GM19023 (cell line): Measurements from ENCODE around the gene KCNMA1.

Experiments used
- ATAC-seq: cut with Tn5 transposase; IDR thresholded peaks from one replicate; pipeline ENCODE4 v1.9.1; 2021; ENCODE audit warnings: mild to moderate bottlenecking, moderate library complexity; ENCODE audit not compliant: unreplicated experiment

The KCNMA1 gene

DNA sequence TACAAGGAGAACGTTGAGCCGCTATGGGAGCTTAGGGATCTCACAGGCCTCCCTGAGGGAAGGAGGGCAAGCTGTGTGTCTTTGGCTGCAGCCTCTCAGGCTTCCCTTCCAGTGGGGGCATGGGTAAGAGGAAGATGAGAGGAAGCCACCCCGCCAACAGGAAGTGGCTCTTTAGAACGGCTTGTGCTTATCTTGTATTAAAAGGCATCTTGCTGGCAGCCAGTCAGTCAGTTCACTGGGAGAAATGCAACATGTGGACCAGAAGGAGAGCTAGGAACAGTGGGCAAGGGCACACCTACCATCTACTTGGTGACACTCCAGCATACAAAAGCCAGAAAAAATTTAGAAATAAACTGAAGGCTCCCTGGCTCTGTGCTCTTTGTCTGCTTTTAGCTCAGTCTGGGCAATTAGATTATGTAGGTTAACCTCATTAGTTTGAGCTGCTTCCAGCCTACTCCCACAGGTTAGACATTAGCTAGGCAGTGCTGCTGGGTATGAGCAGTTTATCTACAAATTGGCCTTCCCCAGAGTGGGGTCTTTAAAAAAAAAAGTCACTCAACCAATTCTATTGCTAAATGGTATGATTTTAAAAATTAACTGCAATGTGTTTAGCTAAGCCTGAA, 595.9 kb downstream of the KCNMA1 start:
- ATAC-seq = no peak

DNA sequence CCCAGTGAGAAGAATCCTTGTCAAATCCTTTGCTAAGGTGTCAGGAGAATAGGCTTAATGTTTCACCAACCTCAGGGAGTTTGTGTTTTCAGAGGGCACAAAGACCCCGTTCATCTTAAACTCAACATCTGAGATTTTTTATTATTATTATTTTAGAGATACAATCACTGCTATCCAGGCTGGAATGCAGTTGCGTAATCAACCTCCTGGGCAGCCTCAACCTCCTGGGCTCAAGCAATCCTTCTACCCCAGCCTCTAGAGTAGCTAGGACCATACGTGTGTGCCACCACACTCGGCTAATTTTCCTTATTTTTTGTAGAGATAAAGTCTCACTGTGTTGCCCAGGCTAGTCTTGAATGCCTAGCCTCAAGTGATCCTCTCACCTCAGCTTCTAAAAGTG, 599.2 kb downstream of the KCNMA1 start:
- ATAC-seq = no peak

DNA sequence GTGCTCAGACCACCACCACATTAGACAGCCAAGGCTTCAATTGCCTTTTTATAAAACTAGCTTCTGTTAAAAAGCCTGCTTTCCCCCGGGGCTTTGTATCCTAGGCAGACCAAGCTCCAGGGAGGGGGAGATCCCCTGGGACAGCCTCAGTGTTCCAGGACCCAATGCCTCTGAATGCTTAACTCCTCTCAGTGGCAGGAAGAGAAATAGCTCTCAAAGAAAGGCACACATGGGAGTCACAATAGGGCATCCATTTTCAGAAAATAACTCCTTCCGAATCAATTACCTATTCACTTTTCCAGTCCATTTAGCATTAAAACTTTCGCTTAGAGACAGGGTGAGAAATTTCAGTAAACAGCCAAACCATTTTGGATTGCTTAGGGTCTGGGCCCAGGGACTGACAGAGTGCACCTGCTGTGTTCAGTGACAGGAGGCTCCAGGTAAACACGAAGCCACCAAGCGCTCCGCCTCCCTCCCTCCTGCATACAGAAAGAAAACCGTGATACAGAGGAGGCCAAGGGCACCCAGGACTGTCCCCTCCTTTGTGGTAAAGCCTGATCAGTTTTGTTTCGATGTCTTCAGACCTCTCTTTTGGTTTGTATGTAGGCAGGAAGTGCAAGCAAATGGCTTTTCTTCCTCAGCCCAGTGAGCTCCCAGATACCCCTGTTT, 599.7 kb downstream of the KCNMA1 start:
- ATAC-seq = no peak

DNA sequence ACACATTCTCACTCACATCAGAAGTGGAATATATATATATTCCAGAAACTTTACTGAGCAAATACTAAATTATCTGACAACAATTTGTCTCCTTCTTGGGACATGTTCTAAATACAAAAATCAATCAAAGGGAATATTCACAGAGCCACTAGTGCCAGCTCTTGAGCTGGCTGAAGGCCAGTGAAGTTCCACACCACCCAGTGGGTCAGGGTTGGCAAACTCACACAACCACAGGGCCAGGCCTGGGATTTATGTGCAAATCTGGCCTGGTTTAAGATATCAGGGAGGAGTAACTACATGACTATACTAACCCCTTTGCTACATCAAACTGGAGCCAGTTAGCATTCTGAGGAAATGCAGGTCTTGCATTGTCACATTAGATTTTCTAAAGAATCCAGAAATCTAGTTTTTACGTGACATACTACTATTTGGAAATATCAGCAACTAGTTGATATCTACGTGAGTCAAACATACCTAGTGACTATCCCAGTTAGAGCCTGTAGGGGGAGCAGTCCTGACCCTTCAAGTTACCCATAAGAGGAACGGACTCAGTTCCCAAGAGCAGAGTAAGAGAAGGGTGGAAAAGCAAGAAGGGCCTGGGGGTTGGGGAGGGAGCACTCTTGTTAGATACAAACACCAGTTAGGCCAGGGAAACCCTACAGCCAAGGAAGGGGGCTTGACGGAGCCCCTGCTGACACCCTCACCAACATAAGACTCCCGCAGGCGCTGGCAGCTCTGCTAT, 600.4 kb downstream of the KCNMA1 start:
- no peak for ATAC-seq

DNA sequence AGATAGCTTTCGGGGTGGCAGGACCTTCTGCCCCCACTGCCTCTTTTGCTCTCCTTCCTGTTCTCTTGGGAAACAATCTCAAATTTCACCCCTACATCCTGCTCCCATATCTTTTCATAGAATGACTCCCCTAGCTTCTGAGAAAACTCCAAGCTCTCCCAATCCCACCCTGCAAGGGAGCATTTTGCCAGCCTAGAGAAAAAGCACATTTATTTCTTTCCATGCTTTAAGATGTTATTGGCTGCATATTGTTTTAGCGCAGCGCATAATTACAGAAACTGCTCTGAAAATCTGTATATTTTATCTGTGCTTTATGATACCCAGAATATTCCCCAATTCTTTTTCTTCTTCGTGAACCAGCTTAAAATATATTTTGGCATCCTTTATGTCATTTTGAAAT, 601.3 kb downstream of the KCNMA1 start:
- no peak for ATAC-seq

DNA sequence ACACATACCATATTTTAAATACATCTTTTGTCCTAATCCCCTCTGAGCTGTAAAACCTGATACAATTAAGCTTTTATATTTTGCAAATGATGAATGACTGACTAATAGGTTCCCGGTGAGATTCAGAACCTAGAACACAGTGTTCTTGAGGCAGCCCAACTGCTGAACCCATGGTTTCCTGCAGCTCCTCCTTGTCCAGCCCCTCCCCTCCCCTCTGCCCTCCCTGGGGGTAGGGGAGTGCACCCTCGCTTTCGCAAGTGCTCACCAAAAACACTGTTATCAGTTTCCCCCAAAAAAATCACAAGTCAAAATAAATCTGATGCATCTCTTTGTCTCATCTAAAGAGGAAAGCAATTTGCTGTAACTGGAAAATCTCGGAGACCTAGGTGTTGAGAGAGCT, 602.8 kb downstream of the KCNMA1 start:
- ATAC-seq = no peak

DNA sequence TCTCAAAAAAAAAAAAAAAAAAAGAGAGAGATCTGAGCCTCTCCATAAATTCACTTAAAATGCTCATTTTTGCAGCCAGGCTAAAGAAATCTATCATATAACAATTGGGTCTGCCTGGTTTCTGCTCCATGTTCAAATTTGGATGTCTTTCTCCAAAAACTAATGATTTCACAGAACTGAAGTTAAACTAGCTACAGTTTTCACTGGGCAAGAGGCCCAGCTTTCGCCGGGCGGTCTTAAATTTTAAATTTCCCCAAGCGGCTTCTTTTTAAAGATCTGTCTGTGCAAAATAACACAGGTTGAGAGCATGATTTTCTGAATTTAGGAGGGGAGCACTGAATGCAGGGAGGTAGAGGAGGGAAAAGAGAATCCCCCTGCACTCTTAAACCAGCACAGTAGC, 603.4 kb downstream of the KCNMA1 start:
- ATAC-seq = no peak

DNA sequence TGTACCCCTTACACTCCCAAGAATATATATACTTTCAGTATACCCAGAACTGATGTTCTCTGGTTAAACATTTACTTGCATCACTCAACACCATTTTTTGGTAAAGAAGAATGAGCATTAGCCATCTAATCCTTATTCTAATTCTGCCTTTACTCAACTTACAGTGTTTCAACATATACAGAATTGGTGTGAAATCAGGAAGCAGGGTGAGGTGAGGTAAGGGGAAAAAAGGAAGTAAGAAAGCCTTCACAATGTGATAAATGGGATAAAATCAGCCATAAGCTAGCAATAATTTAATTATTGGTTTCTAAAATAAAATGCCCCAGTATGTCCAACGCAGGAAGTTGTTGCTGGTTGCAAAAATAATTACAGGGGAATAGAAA, 605.4 kb downstream of the KCNMA1 start:
- no peak for ATAC-seq

DNA sequence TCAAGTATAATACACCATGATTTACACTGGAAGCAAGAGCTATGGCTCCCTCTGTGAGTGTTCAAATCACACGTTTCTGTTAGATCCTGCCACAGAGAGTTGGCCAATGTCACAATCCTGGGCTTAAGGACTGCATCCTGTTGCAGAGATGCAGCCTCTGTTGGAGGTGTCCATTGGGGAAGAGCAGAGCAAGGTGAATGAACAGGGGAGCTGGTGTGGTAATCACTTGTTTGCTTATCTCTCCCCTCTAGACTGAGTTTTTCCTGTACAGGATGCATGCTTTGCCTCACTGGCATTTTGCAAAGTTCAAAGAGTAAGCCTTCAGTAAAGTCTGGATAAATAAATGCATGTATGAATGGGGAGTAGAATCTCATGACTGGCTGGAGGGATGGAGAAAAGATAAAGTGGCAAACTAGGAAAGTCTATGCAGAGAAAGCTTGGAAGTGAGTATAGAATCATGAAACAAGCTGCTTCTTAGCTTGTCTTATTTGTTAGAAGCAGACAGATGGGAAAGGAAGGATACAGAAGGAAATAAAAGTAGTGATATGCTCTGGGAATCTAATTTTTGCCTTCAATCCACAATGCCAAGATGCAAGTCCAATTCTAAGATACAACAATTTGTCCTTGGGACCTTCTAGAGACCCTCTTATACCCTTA, 605.9 kb downstream of the KCNMA1 start:
- no peak for ATAC-seq

DNA sequence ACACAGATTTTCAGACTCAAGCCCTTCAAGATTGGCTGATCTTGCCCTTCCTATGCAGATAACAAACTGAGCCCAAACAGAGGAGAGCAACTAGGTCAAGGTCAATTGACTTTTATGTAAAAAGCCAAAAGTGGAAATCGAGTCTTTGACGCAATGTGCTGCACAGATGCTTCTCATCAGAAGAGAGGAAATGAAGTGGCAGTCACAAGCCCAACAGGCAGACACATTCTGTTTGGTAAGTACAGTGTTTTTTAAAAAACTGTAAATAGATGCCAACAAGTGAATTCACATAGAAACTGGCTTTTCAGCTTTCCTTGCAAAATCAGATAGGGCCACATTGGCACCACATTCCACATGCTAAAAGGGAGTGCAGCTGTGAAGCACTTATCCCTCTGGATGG, 606.6 kb downstream of the KCNMA1 start:
- ATAC-seq = no peak

DNA sequence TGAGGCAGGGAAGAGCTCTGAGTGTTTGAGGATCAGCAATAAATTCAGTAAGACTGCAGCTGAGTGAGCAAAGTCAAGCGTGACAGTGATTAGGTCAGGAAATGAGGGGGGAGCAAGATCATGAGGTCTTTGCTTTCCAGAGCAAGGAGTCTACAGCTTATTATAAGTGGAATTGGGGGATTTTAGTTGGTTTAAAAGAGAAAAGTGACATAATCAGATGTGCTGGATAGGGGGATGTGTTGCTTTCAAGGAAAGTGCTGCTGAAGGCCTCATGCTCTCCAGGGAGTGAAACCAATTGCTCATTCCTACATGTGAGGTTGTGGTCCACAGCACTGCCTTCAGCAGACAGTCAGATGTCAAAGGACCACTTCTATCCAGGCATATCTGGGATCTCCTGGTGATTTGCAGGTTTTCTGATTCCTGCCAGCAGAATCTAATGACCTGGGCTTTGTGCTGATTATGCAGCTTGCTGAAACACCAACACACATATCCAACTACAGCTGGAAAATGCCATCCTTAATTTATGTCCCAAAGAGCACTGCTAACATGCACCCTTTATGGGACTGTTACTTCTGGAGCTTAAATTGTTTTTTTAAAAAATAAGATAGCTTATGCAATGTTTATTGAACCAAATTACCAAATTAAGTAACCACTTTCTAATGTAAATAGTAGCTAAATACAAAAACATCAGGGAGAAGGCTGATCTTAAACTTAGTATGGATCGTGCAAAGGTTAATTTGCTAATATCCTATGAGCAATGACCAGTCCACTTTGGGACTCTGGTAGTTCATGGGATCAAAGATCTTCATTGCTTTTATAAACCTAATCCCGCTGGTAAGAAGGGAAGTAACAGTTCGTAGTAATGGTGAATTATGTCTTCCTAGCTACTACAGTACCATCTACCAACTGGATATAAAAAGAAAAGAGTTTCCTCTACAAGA, 607.6 kb downstream of the KCNMA1 start:
- no peak for ATAC-seq

DNA sequence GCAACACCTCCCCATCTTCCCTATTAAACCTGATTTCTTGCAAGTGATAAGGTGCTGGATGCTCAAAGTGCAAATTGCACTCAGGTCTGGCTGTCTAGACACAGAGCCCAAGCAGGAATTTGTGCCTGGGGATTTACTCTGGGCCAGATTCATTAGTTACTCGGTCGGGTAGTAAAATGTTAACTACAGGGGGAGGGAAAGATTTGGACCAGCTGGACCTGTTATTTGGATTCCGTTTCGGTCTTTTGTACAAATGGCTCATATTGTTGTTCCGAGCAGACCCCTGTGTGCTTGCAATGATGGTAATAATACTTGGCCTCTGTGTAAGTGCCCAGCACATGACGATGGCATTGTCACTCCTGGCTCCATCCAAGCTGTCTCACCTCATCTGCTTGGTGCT, 609.6 kb downstream of the KCNMA1 start:
- no peak for ATAC-seq

DNA sequence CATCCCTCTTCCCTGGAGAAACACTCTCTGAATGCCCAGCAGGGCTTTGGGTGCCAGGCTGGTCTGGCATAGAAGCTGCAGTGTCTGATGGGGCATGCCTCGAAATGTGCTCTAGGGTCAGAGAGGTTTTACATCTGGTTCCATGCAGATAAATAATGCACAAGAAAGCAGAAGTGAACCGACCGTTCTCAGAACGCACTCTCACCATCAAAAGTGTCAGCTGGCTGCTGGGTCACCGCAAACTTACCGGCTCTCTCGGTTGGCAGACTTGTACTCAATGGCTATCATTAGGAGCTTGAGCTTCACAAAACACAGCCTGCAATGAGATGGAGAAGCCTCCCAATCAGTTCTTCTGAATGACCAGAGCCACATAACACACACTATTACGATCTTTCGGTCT, 610.0 kb downstream of the KCNMA1 start:
- peak; percentile 93 for ATAC-seq

DNA sequence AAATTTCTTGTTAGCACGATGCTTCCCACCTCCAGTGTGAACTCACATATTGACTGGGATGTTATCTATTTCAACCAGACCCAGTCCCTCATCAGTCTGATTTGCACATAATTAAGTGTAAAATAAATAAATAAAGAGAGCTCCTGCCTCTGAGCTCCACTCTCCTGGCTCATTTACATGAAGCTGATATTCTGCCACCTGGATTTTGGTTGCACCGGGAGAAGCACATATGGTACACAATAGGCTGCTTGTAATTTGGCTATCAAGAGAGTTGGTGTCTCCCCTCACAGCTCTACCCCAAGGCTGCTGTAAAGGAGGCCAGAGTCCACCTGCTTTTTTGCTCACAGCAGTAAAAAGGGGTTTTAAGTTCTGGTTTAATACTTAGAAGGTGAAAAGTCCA, 610.5 kb downstream of the KCNMA1 start:
- ATAC-seq = peak; percentile 13

DNA sequence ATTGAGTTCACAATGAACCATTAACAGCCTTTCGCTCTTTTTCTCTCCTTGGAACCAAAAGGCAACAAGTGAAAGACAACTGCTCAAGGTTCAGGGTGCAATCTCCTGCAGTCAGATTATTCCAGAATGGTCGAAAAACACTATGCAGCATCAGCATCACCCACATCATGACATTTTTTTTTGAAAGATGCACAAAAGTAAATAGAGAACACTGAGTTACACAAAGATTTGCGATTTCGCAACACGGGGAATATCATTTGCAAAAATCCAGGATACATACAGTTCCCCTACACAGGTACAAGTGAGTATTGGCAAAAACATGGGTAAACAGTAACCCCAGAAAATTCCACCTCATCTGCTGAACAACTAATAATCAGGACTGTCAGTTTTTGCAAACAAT, 611.5 kb downstream of the KCNMA1 start:
- no peak for ATAC-seq

DNA sequence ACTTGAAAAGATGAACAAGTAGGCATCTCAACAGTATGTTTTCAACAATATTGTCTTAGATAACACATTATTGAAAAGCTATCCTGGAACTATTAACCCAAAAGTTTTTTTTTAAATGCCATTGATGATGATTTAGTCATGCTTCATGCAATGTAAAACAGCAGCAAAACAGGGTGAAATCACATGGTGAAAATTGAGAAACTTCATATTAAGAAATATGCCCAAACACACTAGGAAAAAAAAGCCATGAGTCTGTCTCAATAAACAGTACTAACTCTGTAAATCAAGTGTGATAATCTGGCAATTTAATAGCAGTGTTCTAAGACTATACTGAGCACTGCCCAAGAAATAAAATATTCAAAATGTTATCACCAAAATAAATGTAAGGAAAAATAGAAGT, 613.1 kb downstream of the KCNMA1 start:
- no peak for ATAC-seq

DNA sequence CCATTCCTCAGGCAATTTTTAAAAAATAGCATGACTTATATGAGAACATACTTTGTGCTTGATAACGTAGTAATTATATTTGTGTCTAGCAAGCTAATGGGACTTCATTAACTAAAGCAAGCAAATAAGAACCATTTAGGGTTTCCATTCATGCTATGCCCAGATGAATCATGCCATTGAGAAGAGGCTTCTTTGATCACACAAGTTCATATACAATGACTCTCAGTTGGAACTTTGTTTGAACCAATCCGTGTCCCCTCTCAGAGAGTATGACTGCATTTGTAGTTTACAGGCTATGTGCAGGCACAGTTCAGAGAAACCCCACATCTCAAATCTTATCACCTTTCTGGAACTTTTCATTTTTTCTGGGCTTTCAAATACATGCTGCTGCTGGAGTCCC, 614.2 kb downstream of the KCNMA1 start:
- ATAC-seq = no peak

DNA sequence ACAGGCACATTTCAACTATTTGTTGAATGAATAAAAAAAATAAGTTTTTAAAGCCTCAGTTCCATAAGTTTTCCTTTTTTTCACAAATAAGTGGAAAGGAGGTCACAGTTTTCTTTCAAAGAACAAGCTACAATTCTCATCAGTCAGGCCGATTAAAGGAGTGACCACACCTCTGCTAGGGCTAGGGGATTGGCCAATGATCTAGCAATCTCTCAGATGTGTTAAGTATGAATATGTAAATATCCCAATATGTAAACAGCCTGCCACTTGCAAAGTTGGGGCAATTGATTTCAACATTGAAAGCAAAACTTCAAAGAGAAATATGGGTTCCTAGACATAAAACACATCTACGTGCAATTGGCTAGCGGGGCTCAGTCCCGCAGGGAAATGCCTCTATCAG, 614.9 kb downstream of the KCNMA1 start:
- ATAC-seq = no peak

DNA sequence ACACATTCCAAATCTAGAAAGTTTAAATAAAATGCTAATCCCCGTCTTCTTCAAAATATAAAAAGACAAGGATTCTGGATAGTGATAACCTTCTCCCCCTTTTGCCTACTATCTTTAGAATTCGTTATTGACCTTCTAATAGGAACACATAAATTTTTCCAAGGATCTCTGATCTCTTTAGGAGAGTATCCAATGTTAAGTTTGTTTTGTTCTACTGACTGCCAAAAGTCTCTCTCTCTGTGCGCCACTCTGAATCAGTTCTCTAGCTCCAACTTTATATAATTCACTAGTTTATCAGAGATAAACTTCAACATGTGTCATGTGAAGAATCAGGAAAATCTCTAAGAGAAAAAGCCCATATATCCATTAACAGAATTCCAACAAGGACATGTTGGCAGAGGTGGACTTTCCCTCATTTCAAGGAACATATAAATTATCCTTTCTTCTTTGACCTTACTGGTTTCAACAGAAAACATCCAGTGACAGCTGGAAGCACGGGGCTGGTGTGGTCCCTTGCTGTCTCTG, 615.6 kb downstream of the KCNMA1 start:
- ATAC-seq = no peak

DNA sequence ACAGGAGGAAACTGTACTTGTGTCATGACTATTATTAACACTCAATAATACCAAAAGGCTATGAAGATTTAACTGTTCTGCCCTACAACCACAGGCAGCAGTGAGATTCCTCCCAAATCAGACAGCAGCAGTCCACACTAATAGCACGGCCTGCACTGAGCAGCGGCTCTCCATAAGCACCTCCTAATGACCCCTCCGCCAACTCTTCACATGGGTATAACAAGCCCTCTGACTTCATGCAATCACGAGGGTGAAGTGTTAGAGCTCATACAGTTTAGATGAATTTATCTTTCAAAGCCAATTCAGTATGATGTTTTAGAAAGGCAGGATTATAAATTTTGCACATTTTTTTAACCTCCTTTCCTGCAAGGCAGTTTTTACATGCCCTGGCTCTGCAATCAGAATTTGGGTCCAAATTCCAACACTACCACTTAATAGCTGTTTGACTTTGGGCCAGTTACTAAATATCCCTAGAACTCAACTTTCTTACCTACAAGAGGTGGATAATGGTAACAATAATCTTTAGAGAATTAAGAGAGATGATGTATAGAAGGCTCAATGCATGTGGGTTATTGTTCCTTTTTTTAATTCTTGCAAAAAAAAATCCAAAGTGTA, 617.1 kb downstream of the KCNMA1 start:
- no peak for ATAC-seq
